WTC11 (cell line): ENCODE measurements around the gene IRX5. TPM values are rescaled to one million over a fixed set of nuclear protein-coding genes. Genes with fewer than 3 reads are reported as not detected.

Experiments used
- ATAC-seq: fragments of 200-7000 bp; cut with Tn5 transposase; 2 replicates; pipeline ENCODE4 v1.10.0; 2021; ENCODE audit warnings: mild to moderate bottlenecking, moderate library complexity
- CTCF ChIA-PET: fragments of 300-600 bp; sonication (Branson Sonifier 250); formaldehyde crosslinking; loops from one replicate; lab custom pipeline; 2021; ENCODE audit warnings: antibody characterized with exemption; lab: Charles Lee
- POLR2A ChIA-PET: fragments of 350-600 bp; sonication (Branson Sonifier 250); formaldehyde crosslinking; loops from one replicate; lab custom pipeline; 2021; ENCODE audit warnings: antibody characterized with exemption; lab: Charles Lee
- DNase-seq: peaks from one replicate; pipeline ENCODE4 v3.0.0; 2021; ENCODE audit warnings: low spot score
- H3K27ac Mint-ChIP-seq: 2 replicates; pipeline ENCODE4 v1.8.0; 2021; ENCODE audit warnings: mixed read lengths
- H3K27me3 Mint-ChIP-seq: 2 replicates; pipeline ENCODE4 v1.8.0; 2021; ENCODE audit warnings: low read depth, mild to moderate bottlenecking, moderate library complexity, mixed read lengths
- H3K36me3 Mint-ChIP-seq: 2 replicates; pipeline ENCODE4 v1.8.0; 2021; ENCODE audit warnings: mixed read lengths
- H3K4me1 Mint-ChIP-seq: 2 replicates; pipeline ENCODE4 v1.8.0; 2022; ENCODE audit warnings: mixed read lengths
- H3K4me3 Mint-ChIP-seq: 2 replicates; pipeline ENCODE4 v1.8.0; 2021; ENCODE audit warnings: mild to moderate bottlenecking, moderate library complexity, mixed read lengths
- H3K9me3 Mint-ChIP-seq: 2 replicates; pipeline ENCODE4 v1.8.0; 2021; ENCODE audit warnings: mixed read lengths
- ARID4B ChIP-seq: sonication (generic); formaldehyde crosslinking; IDR thresholded peaks from 2 replicates; pipeline ENCODE4 v1.8.0; 2023; ENCODE audit warnings: missing genetic modification reagents, mild to moderate bottlenecking, borderline replicate concordance
- ATF3 ChIP-seq: sonication (generic); formaldehyde crosslinking; conservative IDR thresholded peaks from 2 replicates; pipeline ENCODE4 v1.8.1; 2022; ENCODE audit warnings: mild to moderate bottlenecking, missing genetic modification reagents
- CDX4 ChIP-seq: fragments of 250-450 bp; sonication (Bioruptor Pico); IDR thresholded peaks from 2 replicates; pipeline ENCODE4 v1.9.0; 2021; ENCODE audit warnings: moderate library complexity, mild to moderate bottlenecking, inconsistent platforms, borderline replicate concordance
- CREM ChIP-seq: sonication (generic); formaldehyde crosslinking; IDR thresholded peaks from 2 replicates; pipeline ENCODE4 v1.8.1; 2022; ENCODE audit warnings: mild to moderate bottlenecking, missing genetic modification reagents, moderate library complexity
- E2F4 ChIP-seq: sonication (generic); formaldehyde crosslinking; IDR thresholded peaks from 2 replicates; pipeline ENCODE4 v1.8.1; 2022; ENCODE audit warnings: low read depth, mild to moderate bottlenecking, moderate library complexity, missing genetic modification reagents, borderline replicate concordance
- FOXJ3 ChIP-seq: sonication (generic); formaldehyde crosslinking; IDR thresholded peaks from 2 replicates; pipeline ENCODE4 v1.9.0; 2021; ENCODE audit warnings: missing genetic modification reagents, mild to moderate bottlenecking, borderline replicate concordance
- GTF2I ChIP-seq: fragments of 250-450 bp; sonication (Bioruptor Pico); conservative IDR thresholded peaks from 2 replicates; pipeline ENCODE4 v1.4.0; 2021; ENCODE audit warnings: mild to moderate bottlenecking
- JUN ChIP-seq: sonication (generic); formaldehyde crosslinking; IDR thresholded peaks from 2 replicates; pipeline ENCODE4 v1.8.0; 2023; ENCODE audit warnings: mild to moderate bottlenecking, missing genetic modification reagents
- MXD4 ChIP-seq: fragments of 250-450 bp; sonication (Bioruptor Pico); IDR thresholded peaks from 2 replicates; pipeline ENCODE4 v1.8.0; 2021; ENCODE audit warnings: mild to moderate bottlenecking, moderate library complexity, borderline replicate concordance
- NFYB ChIP-seq: sonication (generic); formaldehyde crosslinking; conservative IDR thresholded peaks from 2 replicates; pipeline ENCODE4 v1.8.0; 2022; ENCODE audit warnings: low read depth, missing genetic modification reagents
- NR3C1 ChIP-seq: sonication (generic); formaldehyde crosslinking; conservative IDR thresholded peaks from 2 replicates; pipeline ENCODE4 v1.8.1; 2023; ENCODE audit warnings: low read depth, mild to moderate bottlenecking, missing genetic modification reagents
- OVOL2 ChIP-seq: fragments of 250-450 bp; sonication (Bioruptor Pico); IDR thresholded peaks from 2 replicates; pipeline ENCODE4 v1.9.0; 2021; ENCODE audit warnings: mild to moderate bottlenecking, borderline replicate concordance
- TCF7 ChIP-seq: sonication (generic); formaldehyde crosslinking; IDR thresholded peaks from 2 replicates; pipeline ENCODE4 v1.8.0; 2022; ENCODE audit warnings: mild to moderate bottlenecking, low read depth, missing genetic modification reagents, moderate library complexity
- USF1 ChIP-seq: sonication (generic); formaldehyde crosslinking; IDR thresholded peaks from 2 replicates; pipeline ENCODE4 v1.8.0; 2022; ENCODE audit warnings: mild to moderate bottlenecking, missing genetic modification reagents
- ZNF219 ChIP-seq: sonication (generic); formaldehyde crosslinking; IDR thresholded peaks from 2 replicates; pipeline ENCODE4 v1.8.0; 2023; ENCODE audit warnings: missing genetic modification reagents, mild to moderate bottlenecking, borderline replicate concordance
- ZNF416 ChIP-seq: fragments of 250-450 bp; sonication (Bioruptor Pico); IDR thresholded peaks from 2 replicates; pipeline ENCODE4 v1.9.0; 2021; ENCODE audit warnings: mild to moderate bottlenecking, inconsistent platforms
- ZNF423 ChIP-seq: fragments of 250-450 bp; sonication (Bioruptor Pico); IDR thresholded peaks from 2 replicates; pipeline ENCODE4 v2.1.2; 2022; ENCODE audit warnings: mild to moderate bottlenecking, moderate library complexity
- ZNF425 ChIP-seq: fragments of 250-450 bp; sonication (Bioruptor Pico); conservative IDR thresholded peaks from 2 replicates; pipeline ENCODE4 v1.9.0; 2021; ENCODE audit warnings: mild to moderate bottlenecking
- total RNA-seq: library from RNA; stranded (reverse); gene quantifications from 3 replicates; pipeline ENCODE4 v1.2.3, GENCODE V29; 2021
- TF ChIP-seq, protein P1 (sequence below): sonication (generic); formaldehyde crosslinking; IDR thresholded peaks from 2 replicates; pipeline ENCODE4 v1.8.1; 2023; ENCODE audit warnings: mild to moderate bottlenecking, missing genetic modification reagents
- TF ChIP-seq, protein P2 (sequence below): sonication (generic); formaldehyde crosslinking; IDR thresholded peaks from 2 replicates; pipeline ENCODE4 v1.8.0; 2022; ENCODE audit warnings: mild to moderate bottlenecking, missing genetic modification reagents

Gene IRX5
- total RNA-seq, 1 experiment from 2014 or later, result 0.35 TPM

- peaks cover 26% of the 10 kb centered on the region for H3K9me3 Mint-ChIP-seq
- H3K36me3 Mint-ChIP-seq, result peaks cover 5% of the 10 kb centered on the region; the same call in 1 of the 2 replicates
- no peaks in the 10 kb centered on the region for H3K27me3 Mint-ChIP-seq
- DNase-seq (no peak), ATAC-seq (no peak)
- no peaks in the 10 kb centered on the region for H3K4me1 Mint-ChIP-seq
- CTCF ChIA-PET, result no interaction called here
- H3K4me3 Mint-ChIP-seq, result no peak overlapping the region
- POLR2A ChIA-PET, result no interaction called here
- TF ChIP-seq FOXJ3 (CRISPR knock-in tag) (no peak), ATF3 (CRISPR knock-in tag) (no peak), E2F4 (CRISPR knock-in tag) (no peak), CDX4 (no peak), CREM (CRISPR knock-in tag) (no peak), NFYB (CRISPR knock-in tag) (no peak), ZNF423 (no peak), NR3C1 (CRISPR knock-in tag) (no peak), TCF7 (CRISPR knock-in tag) (no peak), MXD4 (no peak), ZNF416 (CRISPR knock-in tag) (no peak)
- no peak overlapping the region for H3K27ac Mint-ChIP-seq
These were observed 48.1 kb upstream of the IRX5 start for GRCh38 chr16:54882556-54882955.

DNA sequence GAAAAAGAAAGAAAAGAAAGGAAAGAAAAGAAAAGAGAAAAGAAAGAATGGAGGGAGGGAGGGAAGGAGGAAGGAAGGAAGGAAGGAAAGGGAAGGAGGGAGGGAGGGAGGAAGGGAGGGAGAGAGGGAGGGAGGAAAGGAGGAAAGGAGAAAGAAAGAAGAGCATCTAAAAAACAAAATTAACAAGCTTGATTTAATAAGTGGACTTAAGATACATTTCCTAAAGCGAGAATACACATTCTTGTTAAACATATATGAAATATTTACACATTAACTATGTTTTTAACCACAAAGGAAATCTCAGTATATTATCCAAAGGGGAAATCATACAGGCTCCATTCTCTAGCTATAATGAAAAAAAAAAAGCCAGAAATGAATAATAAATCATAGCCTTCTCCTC, 47.3 kb upstream of the IRX5 start:
- TF ChIP-seq NFYB (CRISPR knock-in tag) (no peak), E2F4 (CRISPR knock-in tag) (no peak), ZNF219 (no peak), JUN (CRISPR knock-in tag) (no peak), USF1 (CRISPR knock-in tag) (no peak), ARID4B (CRISPR knock-in tag) (no peak), GTF2I (no peak), ZNF425 (CRISPR knock-in tag) (no peak), OVOL2 (CRISPR knock-in tag) (no peak)
- TF ChIP-seq, protein P1, sequence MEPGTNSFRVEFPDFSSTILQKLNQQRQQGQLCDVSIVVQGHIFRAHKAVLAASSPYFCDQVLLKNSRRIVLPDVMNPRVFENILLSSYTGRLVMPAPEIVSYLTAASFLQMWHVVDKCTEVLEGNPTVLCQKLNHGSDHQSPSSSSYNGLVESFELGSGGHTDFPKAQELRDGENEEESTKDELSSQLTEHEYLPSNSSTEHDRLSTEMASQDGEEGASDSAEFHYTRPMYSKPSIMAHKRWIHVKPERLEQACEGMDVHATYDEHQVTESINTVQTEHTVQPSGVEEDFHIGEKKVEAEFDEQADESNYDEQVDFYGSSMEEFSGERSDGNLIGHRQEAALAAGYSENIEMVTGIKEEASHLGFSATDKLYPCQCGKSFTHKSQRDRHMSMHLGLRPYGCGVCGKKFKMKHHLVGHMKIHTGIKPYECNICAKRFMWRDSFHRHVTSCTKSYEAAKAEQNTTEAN (CRISPR knock-in tag), result no peak
- TF ChIP-seq, protein P2, sequence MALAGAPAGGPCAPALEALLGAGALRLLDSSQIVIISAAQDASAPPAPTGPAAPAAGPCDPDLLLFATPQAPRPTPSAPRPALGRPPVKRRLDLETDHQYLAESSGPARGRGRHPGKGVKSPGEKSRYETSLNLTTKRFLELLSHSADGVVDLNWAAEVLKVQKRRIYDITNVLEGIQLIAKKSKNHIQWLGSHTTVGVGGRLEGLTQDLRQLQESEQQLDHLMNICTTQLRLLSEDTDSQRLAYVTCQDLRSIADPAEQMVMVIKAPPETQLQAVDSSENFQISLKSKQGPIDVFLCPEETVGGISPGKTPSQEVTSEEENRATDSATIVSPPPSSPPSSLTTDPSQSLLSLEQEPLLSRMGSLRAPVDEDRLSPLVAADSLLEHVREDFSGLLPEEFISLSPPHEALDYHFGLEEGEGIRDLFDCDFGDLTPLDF (CRISPR knock-in tag), result no peak
- H3K27me3 Mint-ChIP-seq, result no peaks in the 10 kb centered on the region
- peaks cover 5% of the 10 kb centered on the region; the same call in 1 of the 2 replicates for H3K36me3 Mint-ChIP-seq
- H3K4me3 Mint-ChIP-seq, result no peak overlapping the region
- DNase-seq (no peak), ATAC-seq (no peak)
- POLR2A ChIA-PET, result no interaction called here
- no peaks in the 10 kb centered on the region for H3K4me1 Mint-ChIP-seq
- peaks cover 26% of the 10 kb centered on the region for H3K9me3 Mint-ChIP-seq
- H3K27ac Mint-ChIP-seq, result no peak overlapping the region
- CTCF ChIA-PET, result no interaction called here
